GM12878 (cell line): ENCODE measurements around the gene SLC36A3. TPM values are rescaled to one million over a fixed set of nuclear protein-coding genes. Genes with fewer than 3 reads are reported as not detected.

Experiments used
- KLF5 ChIP-seq: fragments of 450-650 bp; IDR thresholded peaks from 2 replicates; pipeline ENCODE4 v1.6.1; 2014; ENCODE audit warnings: mild to moderate bottlenecking; ENCODE audit not compliant: partially characterized antibody
- NFIC ChIP-seq: IDR thresholded peaks from 2 replicates; pipeline ENCODE4 v1.6.1; 2012; ENCODE audit warnings: low read depth, mild to moderate bottlenecking, inconsistent platforms, low read length, moderate library complexity
- NFYB ChIP-seq: IDR thresholded peaks from 2 replicates; pipeline ENCODE4 v1.6.1; 2011; ENCODE audit warnings: low read depth, mild to moderate bottlenecking, low read length, improper control_type of control experiment, moderate library complexity; ENCODE audit not compliant: insufficient read depth
- POLR2AphosphoS2 ChIP-seq: IDR thresholded peaks from 2 replicates; pipeline ENCODE4 v1.6.1; 2011; ENCODE audit warnings: low read depth, mild to moderate bottlenecking, low read length, improper control_type of control experiment, moderate library complexity
- SMAD1 ChIP-seq: fragments of 450-650 bp; IDR thresholded peaks from 2 replicates; pipeline ENCODE4 v1.6.1; 2018; ENCODE audit warnings: mild to moderate bottlenecking, low read depth; ENCODE audit not compliant: partially characterized antibody
- polyA plus RNA-seq, 11 experiments: library from polyadenylated mRNA; depleted of rRNA in 4 of 11; unstranded in 6 of 11; stranded (reverse) in 5 of 11; fragments of >200 nt; fragmentation: Nextera tagmentation in 4 of 11; fragmentation: Illumina TruSeq in 1 of 11; extraction: Ambion mirVana in 4 of 11; extraction: Trizol in 1 of 11; gene quantifications; 1 replicate in 1 of 11; 2 replicates in 10 of 11; pipeline versions ENCODE4 v1.2.1 to v1.2.3, GENCODE V29; 2011 to 2016; ENCODE audit warnings: inconsistent platforms in 2 of 11, missing spikeins in 2 of 11, low read depth in 1 of 11
- total RNA-seq, 4 experiments: library from RNA; depleted of rRNA in 3 of 4; stranded (reverse); fragments of >200 nt in 3 of 4; fragmentation: Illumina TruSeq in 1 of 4; extraction: Trizol in 1 of 4; gene quantifications; 2 replicates each; pipeline versions ENCODE4 v1.2.1 to v1.2.3, GENCODE V29; 2013 to 2021
- TF ChIP-seq, protein P1 (sequence below): fragments of 450-650 bp; IDR thresholded peaks from 2 replicates; pipeline ENCODE4 v1.6.1; 2017; ENCODE audit warnings: antibody characterized with exemption, mild to moderate bottlenecking, moderate library complexity
- TF ChIP-seq, protein P2 (sequence below): fragments of 450-650 bp; IDR thresholded peaks from 2 replicates; pipeline ENCODE4 v1.6.1; 2016; ENCODE audit warnings: mild to moderate bottlenecking
- TF ChIP-seq, protein P3 (sequence below): IDR thresholded peaks from 2 replicates; pipeline ENCODE4 v1.6.1; 2012; ENCODE audit warnings: mild to moderate bottlenecking, low read depth, low read length
- TF ChIP-seq, protein P4 (sequence below): fragments of 450-650 bp; IDR thresholded peaks from 2 replicates; pipeline ENCODE4 v1.6.1; 2016; ENCODE audit warnings: mild to moderate bottlenecking

The SLC36A3 gene
- total and polyA plus RNA-seq, 10 of the 15 experiments (the other 5 are each of a cell fraction or from before 2014, with no cell fraction given), result 0.03 TPM; not detected in 9

DNA sequence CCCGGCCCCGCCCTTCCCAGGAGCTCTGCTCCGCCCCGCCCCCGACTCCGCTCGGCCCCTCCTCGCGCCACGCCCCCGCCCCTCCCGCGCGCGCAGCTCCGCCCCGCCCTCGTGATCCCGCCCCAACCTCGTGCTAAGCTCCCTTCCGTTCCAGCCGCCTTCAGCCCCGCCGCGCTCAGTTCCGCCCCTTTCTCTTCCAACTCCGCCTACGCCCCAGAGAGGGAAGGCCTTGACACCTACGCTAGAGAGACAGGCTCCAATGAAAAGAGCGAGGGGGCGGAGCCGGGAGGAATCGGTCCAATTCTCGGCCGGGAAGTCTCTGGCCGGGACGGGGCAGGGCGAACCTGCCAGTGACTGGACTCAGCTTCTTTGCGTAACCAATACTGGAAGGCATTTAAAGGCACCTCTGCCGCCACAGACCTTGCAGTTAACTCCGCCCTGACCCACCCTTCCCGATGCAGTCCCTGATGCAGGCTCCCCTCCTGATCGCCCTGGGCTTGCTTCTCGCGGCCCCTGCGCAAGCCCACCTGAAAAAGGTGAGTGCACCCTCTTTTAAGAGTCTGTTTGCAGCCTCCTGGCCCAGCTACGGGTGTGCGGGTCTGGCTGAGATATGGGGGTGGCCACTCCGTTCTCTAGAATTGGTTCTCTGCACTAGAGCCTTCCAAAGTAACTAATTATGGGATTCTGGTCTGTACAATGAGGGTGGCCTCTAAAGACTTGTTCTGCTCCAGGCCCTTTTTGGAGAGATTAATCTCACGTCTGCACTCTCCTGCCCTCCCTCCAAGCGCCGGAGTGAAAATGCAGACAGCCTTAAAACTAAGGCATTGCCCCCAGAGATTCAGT, 50.6 kb downstream of the SLC36A3 start, which contains the start of gene GM2A (continued):
- TF ChIP-seq, protein P1, sequence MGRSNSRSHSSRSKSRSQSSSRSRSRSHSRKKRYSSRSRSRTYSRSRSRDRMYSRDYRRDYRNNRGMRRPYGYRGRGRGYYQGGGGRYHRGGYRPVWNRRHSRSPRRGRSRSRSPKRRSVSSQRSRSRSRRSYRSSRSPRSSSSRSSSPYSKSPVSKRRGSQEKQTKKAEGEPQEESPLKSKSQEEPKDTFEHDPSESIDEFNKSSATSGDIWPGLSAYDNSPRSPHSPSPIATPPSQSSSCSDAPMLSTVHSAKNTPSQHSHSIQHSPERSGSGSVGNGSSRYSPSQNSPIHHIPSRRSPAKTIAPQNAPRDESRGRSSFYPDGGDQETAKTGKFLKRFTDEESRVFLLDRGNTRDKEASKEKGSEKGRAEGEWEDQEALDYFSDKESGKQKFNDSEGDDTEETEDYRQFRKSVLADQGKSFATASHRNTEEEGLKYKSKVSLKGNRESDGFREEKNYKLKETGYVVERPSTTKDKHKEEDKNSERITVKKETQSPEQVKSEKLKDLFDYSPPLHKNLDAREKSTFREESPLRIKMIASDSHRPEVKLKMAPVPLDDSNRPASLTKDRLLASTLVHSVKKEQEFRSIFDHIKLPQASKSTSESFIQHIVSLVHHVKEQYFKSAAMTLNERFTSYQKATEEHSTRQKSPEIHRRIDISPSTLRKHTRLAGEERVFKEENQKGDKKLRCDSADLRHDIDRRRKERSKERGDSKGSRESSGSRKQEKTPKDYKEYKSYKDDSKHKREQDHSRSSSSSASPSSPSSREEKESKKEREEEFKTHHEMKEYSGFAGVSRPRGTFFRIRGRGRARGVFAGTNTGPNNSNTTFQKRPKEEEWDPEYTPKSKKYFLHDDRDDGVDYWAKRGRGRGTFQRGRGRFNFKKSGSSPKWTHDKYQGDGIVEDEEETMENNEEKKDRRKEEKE, result no peak
- TF ChIP-seq, protein P2, sequence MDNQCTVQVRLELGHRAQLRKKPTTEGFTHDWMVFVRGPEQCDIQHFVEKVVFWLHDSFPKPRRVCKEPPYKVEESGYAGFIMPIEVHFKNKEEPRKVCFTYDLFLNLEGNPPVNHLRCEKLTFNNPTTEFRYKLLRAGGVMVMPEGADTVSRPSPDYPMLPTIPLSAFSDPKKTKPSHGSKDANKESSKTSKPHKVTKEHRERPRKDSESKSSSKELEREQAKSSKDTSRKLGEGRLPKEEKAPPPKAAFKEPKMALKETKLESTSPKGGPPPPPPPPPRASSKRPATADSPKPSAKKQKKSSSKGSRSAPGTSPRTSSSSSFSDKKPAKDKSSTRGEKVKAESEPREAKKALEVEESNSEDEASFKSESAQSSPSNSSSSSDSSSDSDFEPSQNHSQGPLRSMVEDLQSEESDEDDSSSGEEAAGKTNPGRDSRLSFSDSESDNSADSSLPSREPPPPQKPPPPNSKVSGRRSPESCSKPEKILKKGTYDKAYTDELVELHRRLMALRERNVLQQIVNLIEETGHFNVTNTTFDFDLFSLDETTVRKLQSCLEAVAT, result 0 out of 2 replicates have a peak, but pooled peaks have one; percentile 30
- TF ChIP-seq KLF5 (no peak), NFYB (peak; percentile 92), POLR2AphosphoS2 (peak; percentile 95), NFIC (no peak), SMAD1 (peak; percentile 87)
- TF ChIP-seq, protein P3, sequence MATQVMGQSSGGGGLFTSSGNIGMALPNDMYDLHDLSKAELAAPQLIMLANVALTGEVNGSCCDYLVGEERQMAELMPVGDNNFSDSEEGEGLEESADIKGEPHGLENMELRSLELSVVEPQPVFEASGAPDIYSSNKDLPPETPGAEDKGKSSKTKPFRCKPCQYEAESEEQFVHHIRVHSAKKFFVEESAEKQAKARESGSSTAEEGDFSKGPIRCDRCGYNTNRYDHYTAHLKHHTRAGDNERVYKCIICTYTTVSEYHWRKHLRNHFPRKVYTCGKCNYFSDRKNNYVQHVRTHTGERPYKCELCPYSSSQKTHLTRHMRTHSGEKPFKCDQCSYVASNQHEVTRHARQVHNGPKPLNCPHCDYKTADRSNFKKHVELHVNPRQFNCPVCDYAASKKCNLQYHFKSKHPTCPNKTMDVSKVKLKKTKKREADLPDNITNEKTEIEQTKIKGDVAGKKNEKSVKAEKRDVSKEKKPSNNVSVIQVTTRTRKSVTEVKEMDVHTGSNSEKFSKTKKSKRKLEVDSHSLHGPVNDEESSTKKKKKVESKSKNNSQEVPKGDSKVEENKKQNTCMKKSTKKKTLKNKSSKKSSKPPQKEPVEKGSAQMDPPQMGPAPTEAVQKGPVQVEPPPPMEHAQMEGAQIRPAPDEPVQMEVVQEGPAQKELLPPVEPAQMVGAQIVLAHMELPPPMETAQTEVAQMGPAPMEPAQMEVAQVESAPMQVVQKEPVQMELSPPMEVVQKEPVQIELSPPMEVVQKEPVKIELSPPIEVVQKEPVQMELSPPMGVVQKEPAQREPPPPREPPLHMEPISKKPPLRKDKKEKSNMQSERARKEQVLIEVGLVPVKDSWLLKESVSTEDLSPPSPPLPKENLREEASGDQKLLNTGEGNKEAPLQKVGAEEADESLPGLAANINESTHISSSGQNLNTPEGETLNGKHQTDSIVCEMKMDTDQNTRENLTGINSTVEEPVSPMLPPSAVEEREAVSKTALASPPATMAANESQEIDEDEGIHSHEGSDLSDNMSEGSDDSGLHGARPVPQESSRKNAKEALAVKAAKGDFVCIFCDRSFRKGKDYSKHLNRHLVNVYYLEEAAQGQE, result no peak
- TF ChIP-seq, protein P4, sequence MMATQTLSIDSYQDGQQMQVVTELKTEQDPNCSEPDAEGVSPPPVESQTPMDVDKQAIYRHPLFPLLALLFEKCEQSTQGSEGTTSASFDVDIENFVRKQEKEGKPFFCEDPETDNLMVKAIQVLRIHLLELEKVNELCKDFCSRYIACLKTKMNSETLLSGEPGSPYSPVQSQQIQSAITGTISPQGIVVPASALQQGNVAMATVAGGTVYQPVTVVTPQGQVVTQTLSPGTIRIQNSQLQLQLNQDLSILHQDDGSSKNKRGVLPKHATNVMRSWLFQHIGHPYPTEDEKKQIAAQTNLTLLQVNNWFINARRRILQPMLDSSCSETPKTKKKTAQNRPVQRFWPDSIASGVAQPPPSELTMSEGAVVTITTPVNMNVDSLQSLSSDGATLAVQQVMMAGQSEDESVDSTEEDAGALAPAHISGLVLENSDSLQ, result peak; percentile 79
